ENCODE results near the gene NFKBIZ. TPM values are rescaled to one million over a fixed set of nuclear protein-coding genes. Genes with fewer than 3 reads are reported as not detected.

The NFKBIZ gene
- total RNA-seq, 4 donors from 2014 or later: 37.5 to 132 (median 56.9) TPM

DNA sequence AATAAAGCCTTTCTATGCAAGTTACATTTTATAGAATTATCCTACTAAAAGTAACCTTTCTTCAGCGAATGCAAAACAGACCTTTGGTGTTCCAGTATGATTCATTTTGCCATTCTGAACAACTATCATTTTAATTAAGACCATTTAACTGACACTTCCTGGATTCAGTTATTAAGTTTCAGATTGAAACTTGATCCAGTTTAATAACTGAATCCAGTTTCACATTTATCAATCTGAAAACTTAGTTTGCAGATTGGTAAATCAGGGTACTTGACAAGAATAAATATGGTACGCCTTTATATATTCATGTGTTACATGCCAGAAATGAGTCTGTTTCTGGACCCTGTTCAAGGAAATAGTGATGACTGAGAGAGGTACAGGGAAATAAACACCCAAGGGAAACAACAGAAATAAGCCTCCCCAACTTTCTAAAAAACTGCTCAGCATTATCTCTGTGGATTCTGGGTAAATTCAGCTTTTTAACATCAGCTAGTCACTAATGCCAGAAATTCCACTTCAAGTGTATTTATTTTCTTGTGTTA is 23.3 kb upstream of the NFKBIZ start:
- peaks cover 13 to 36% of the 10 kb centered on the region in 2 donors for H3K4me1 ChIP-seq
- H3K27me3 ChIP-seq: no peaks in the 10 kb centered on the region
- 77 to 83% methylated on average over 2 of the region's 2 CpGs for WGBS, 2 donors
- peaks cover 4 to 5% of the 10 kb centered on the region in 2 donors for H3K36me3 ChIP-seq
- peak overlapping the region; percentile 31 to 88 (median 83) for H3K27ac ChIP-seq
- intact Hi-C loops (cut with DNase I): no loop called here
- H3K9me3 ChIP-seq: no peaks in the 10 kb centered on the region
- TF ChIP-seq CTCF (IDR thresholded peaks at IDR 0.05): no peak
- no peak for TF ChIP-seq POLR2A (IDR thresholded peaks at IDR 0.05)
- no peak for DNase-seq
- no peak overlapping the region for H3K4me3 ChIP-seq (replicated peaks in 1 of 3)

- peaks cover 13 to 36% of the 10 kb centered on the region in 2 donors for H3K4me1 ChIP-seq
- H3K27me3 ChIP-seq: no peaks in the 10 kb centered on the region
- TF ChIP-seq CTCF (IDR thresholded peaks at IDR 0.05): no peak
- TF ChIP-seq POLR2A (IDR thresholded peaks at IDR 0.05): peak in 1 of 2 donors; percentile 68
- peak; percentile 83 to 86 for DNase-seq
- 5 to 8% methylated on average over 29 to 30 of the region's 30 CpGs for WGBS, 2 donors
- H3K9me3 ChIP-seq: no peaks in the 10 kb centered on the region
- peak overlapping the region; percentile 29 to 81 (median 43) for H3K4me3 ChIP-seq (replicated peaks in 1 of 3)
- peak overlapping the region; percentile 83 to 88 (median 86) for H3K27ac ChIP-seq
- intact Hi-C loops (cut with DNase I): no loop called here
- no peaks in the 10 kb centered on the region for H3K36me3 ChIP-seq
These were observed 21.8 kb upstream of the NFKBIZ start for GRCh38 chr3:101827211-101828174.

DNA sequence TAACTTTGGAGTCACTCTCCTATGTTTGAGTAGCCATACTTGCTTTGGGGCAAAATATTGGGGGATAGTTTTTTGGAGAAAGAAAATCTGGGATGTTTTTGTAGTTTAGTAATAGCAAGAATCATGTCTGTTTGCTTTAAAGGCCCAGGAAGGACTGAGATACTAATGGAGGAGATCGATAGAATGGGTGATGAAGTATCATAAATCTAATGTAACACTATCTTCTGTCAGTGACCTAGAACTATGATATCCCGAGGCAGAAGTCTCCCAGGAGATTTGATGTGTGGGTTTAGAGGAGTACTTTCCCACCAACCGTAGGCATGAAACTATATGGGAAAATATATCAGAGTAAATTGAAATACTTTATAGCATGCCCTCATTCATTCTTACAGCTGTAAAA is 21.0 kb upstream of the NFKBIZ start:
- peak overlapping the region in 2 of 3 donors; percentile 43 to 81 for H3K4me3 ChIP-seq (replicated peaks in 1 of 3)
- H3K27me3 ChIP-seq: no peaks in the 10 kb centered on the region
- 27 to 34% methylated on average over 3 of the region's 3 CpGs for WGBS, 2 donors
- H3K27ac ChIP-seq: peak overlapping the region; percentile 83 to 88 (median 86)
- intact Hi-C loops (cut with DNase I): no loop called here
- no peak for DNase-seq
- no peaks in the 10 kb centered on the region for H3K9me3 ChIP-seq
- H3K4me1 ChIP-seq: peaks cover 13 to 36% of the 10 kb centered on the region in 2 donors
- TF ChIP-seq CTCF (IDR thresholded peaks at IDR 0.05): no peak
- TF ChIP-seq POLR2A (IDR thresholded peaks at IDR 0.05): no peak
- no peaks in the 10 kb centered on the region for H3K36me3 ChIP-seq

- Histone ChIP-seq H3K4me3 (replicated peaks in 1 of 3) (no peak overlapping the region), H3K36me3 (no peaks in the 10 kb centered on the region), H3K27me3 (no peaks in the 10 kb centered on the region), H3K9me3 (no peaks in the 10 kb centered on the region), H3K4me1 (peaks cover 13 to 36% of the 10 kb centered on the region in 2 donors), H3K27ac (peak overlapping the region; percentile 48 to 86 (median 83))
- TF ChIP-seq POLR2A (IDR thresholded peaks at IDR 0.05) (no peak), CTCF (IDR thresholded peaks at IDR 0.05) (no peak)
- intact Hi-C loops (cut with DNase I): no loop called here
- peak; percentile 42 to 50 for DNase-seq
- WGBS, 2 donors: 61 to 63% methylated on average over 9 of the region's 9 CpGs
These were observed 20.4 kb upstream of the NFKBIZ start for GRCh38 chr3:101828691-101829436.

All from thyroid gland (tissue), 4 donors.